Left hindlimb (tissue), 1 donor: Measurements from ENCODE around the gene TSPAN15.

Experiments
- DNase-seq: peaks from one replicate; pipeline ENCODE4 v3.0.0-alpha.2; 2018

TSPAN15 gene

DNA sequence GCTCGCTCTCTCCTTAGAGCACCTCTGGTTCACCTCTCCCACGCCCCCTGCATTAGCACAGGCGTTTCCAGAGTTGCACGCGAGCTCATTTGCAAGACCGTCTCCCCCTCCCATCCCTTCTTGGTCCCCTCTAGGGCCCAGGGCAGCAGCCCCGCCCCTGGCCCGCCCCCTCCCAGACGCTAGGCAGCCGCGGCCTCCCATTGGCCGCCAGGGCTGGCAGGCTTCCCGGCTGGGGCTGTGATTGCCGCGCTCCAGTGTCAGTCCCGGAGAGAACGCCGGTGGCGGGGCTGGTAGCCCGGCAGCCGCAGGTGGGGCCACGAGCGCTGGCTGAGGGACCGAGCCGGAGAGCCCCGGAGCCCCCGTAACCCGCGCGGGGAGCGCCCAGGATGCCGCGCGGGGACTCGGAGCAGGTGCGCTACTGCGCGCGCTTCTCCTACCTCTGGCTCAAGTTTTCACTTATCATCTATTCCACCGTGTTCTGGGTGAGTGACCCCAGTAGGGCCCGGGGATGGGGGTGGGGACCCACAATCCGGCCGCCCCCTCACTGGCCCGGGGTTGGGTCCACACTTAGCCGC is at the start of gene TSPAN15:
TSPAN15 (plus strand) TSS at position 257 of the 575 bp plus-strand sequence; CDS start at position 387, 130 bp downstream.
- DNase-seq: peak; percentile 91

DNA sequence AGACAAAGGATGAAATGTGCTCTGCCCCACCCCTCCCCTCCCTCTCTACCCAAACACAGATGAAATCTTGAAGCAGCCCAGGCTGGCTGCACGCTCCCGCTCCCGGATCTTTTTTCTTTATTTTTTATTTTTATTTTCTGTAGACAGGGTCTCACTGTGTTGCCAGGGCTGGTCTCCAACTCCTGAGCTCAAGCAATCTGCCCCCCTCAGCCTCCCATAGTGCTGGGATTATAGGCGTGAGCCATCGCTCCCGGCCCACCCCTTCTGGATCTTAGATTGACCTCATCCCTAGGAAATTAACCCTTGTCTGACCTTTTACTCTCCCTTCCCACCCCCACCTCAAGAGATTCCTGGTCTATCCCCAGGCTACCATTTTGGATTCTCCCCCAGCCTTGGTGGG is 48.9 kb upstream of the TSPAN15 start:
- DNase-seq: no peak

DNA sequence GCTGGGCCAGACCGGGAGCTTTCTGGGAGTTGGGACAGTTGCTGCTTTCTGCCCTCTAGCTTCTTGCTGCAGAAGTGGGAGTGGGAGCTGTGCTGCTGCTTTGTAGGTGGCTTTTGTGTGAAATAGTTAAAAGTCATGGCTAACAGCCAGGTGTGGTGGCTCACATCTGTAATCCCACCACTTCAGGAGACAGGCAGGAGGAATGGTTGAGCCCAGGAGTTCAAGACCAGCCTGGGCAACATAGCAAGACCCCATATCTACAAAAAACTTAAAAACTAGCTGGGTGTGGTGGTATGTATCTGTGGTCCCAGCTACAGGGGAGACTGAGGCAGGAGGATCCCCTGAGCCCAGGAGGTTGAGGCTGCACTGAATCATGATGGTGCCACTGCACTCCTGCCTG is 48.2 kb upstream of the TSPAN15 start:
- DNase-seq: no peak

DNA sequence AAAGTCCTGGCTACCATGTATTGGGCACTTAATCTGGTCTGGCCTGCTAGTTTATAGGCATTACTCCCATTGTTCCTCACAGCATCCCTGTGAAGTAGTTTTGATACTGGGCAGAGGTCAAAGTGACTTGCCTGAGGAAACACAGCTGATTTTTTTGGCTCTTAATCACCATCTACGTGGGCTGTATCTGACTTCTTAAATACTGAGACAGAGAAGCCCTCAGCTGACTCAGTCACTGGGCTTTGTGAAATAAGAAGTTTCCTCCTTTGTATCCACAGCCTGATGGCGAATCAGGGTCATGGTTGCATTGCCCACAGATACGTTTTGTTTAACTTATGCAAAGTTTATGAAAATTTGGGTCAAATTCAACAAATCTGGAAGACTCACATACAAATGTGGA is 47.7 kb upstream of the TSPAN15 start:
- no peak for DNase-seq

DNA sequence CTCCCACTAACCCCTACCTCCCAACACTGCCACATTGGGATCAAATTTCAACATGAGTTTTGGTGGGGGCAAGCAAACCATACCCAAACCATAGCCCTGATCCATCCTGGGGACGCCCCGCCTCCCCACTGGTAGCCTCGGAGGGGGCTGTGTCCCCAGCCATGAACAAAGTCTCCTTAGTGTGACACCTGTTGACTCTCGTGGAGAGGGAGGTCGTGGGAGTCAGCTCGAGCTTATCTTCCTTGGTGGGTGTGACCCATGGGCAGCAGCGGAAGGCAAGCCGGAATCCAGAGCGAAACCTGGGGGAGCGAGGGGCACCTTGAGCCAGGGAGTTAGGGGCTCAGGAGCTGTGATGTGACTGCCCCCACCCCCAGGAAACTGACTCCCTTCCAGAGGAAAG is 46.5 kb upstream of the TSPAN15 start:
- no peak for DNase-seq

DNA sequence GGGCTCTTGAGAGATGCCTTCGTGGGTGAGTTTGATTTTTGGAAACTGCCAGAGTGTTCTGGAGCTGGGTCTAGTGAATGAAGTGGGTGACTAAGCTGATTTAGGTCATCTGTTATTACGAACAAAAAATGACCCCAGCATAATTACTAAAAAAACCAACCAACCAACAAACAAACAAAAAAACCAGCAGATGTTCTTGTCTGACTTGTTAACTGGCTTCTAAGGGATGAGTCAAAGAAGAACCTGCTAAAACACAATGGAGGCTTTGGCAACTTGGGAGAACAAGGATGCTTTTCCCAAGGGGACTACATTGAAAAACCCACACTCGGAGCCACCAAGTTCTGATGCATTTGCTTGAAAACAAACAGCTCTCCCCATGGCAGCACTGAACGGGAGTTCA is 46.0 kb upstream of the TSPAN15 start:
- no peak for DNase-seq

DNA sequence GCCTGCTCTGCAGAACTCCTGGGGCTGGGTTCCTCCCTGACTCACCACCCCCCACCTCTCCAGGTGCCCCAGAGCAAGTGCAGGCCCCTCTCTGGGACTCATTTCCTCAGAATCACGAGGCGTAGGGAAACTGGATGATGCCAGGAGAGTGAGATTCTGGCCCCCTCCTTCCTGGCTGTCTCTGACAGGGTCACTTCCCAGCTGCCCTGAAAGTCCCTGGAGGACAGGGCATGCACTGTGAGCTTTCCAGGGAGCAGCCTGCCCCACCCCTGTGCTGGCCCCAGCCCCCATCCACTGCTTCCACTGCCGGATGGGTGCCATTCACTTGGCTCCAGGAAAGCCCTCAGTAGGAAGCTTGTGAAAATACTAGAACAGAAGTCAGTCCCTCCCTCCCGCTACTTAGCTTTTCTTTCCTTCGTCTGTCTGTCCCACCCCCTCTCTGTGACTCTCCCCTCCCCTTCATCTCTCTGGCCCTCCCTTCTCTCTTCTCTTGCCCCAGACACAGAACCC is 44.9 kb upstream of the TSPAN15 start:
- peak; percentile 51 for DNase-seq

DNA sequence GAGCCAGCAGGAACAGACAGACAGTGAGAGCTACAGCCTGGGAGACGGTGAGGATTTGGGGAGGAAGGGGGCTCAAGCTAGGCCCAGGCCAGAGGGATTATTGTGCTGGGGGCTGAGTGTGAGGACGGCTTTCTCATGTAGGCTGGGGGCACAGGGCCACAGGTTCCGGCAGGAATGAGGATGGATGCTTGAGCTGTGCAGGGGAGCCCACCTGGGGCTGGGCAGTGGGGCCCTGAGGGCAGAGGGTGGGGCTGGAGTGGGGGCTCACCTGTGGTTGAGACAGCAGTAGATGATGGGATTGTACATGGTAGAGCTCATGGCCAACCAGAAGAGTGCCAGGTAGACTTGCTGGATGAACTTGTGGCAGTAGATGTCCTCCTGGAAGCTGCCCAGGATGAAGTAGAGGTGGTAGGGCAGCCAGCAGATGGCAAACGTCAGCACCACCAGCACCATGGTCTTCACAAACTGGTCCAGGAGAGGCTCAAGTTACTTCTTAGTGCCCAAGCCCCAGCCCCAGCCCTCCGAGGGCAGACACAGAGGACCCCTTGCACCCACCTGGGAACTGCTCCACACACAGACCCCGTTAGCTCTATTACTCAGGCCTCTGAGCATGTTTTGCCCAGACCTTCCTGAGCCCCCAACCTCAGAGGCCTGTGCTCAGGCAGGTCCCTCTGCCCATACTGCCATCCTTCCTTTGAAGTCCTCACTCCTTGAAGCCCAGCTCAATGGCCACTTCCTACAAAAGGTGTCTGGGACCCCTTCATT is 44.3 kb upstream of the TSPAN15 start:
- no peak for DNase-seq

DNA sequence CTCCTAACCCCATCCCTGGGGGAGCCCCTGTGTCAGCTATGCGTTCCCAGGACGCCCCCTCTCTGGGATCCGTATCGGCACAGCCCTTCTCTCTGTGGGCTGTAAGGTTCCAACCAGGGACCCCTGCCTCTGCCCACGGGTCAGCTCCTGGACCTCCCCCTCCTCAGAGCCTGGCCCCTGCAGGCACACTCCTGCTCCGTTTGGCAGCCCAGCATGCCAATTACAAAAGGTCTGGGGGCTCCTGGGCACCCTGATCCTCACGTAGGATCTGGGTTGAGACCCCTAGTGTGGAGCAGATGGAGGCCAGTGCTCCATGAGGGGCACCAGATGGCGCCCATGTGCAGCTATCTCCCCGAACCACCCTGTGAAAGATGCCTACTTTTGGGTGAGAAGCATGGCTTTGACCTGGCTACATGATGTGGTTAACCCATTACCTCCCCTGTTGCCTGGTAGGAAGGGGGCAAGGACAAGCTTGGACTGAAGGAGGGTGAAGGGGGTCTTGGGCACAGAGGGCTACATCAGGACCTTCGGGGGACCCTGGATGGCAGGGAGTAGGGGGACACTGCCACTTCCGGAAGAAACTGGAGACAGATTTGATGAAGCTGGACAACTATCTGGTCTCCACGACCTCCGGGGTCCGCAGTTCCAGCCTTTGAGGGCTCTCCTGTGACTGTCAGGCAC is 43.5 kb upstream of the TSPAN15 start:
- no peak for DNase-seq

DNA sequence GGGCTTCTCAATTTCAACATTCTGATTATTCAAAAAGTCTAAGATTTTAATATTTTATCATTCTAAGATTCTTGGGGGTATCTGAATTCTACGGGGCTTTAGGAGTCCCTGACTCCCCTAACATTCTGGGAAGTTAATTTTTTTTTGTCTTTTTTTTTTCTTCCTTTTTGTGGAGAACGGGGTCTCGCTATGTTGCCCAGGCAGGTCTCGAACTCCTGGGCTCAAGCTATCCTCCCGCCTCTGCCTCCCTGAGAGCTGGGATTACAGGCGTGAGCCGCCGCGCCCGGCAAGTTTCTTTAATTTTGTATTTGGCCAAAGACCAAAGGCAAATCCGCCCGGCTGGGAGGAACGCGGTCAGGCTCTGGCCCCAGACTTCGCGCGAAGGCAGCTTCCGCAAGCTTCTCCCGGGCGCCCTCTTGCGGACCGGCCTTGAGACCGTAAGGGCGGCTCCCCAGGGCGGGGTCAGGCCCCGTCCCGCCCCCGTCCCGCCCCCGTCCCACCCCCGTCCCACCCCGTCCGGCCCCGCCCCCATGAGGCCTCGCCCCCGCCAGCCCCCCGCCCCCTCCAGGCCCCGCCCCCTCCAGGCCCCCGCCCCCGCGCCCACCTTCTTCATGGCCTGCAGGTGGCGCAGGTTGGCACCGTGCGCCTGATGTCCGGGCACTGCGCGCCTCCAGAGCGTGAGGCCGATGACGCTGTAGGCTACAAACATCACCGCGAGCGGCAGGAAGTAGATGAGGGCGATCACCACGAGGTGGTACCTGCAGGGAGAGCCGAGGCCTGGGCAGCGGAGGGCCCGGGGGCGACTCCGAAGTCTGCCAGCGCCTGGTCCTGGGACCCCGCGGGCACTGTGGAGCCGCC is 42.7 kb upstream of the TSPAN15 start:
- DNase-seq: peak; percentile 93

DNA sequence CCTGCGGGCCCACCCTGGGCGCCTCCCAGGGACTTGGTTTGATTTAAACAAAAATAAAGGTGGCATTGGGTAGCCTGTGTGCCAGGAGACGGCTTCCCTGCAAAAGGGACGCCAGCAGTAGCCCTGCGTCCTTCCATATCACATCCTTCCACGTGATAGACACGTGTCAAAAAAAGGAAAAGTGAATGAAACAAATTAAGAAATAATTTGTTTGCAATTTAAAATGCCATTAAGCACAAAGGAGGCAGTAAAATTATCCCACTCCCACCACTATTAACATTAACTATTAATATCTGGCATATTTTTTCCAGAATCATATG is 42.1 kb upstream of the TSPAN15 start:
- DNase-seq: no peak

DNA sequence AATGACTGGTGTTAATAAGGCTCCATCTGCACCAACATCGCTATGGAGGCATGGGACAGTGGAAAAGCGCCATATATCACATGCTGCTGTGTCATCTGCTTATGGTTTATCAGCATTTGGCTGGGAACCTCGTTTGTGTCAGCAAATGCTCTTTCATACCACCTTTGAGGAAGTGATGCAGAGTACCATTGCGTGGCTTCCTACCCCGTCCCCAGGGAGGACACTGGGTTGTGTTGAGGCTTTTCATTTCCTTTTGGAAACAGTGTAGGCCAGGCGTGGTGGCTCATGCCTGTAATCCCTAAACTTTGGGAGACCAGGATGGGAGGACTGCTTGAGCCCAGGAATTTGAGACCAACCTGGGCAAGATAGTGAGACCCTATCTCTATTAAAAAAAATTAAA is 41.3 kb upstream of the TSPAN15 start:
- DNase-seq: no peak

DNA sequence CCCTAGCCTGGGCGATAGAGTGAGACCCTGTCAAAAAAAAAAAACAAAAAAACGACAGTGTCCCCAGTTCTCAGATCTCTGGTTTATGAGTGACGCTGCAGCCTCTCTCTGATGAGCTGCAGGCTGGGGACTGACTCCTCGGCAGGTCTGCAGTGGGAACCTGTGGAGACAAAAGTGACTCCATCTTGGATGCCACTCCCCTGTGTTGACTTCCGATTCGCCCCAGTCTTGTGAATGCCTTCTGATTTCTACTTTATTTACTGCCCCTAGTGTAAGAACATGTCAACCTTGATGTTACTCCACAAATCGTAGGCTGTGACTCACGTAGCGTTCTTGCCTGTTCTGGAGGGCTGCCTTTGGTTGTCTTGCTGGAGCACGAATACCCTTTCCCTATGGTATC is 40.8 kb upstream of the TSPAN15 start:
- DNase-seq: no peak

DNA sequence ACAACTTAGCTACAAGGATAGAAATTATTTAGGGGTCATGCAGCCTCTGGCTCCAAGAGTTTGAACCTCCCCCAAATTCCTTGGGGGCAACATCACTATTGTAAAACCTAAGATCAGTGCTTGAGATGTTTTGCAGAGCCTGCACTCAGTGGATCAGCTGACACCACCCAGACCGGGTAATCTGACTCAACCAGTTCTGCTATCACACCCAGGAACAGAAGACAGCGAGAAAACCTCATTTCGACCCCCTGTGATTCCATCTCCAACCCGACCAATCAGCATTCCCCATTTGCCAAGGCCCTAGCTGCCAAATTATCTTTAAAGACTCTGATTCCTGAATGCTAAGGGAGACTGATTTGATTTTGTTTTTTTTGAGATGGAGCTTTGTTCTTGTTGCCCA is 39.8 kb upstream of the TSPAN15 start:
- no peak for DNase-seq

DNA sequence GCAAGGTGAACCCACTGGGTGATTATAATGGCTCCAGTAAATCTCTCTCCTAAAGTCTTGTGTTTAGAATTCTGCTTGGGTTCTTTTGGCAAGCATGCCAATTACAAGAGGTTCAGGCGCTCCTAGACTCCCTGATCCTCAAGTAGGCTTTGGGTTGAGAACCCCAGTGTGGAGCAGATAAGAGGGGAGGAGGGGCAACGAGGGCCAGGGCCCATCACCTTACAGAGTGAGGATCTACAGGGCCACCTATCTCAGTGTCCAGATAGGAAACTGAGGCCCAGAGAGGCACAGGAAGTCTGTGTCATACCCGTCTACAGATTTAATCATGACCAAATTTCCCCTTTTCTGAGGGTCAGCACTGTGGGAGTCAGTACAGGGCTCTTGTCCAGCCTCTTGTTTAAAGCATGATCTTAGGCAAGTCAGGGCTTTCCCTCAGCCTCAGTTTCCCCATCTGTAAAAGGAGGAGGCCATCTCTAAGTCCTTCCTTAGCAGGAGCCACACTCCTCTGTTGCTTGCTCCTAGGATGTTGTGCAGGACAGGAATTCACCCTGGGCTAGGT is 39.0 kb upstream of the TSPAN15 start:
- no peak for DNase-seq

DNA sequence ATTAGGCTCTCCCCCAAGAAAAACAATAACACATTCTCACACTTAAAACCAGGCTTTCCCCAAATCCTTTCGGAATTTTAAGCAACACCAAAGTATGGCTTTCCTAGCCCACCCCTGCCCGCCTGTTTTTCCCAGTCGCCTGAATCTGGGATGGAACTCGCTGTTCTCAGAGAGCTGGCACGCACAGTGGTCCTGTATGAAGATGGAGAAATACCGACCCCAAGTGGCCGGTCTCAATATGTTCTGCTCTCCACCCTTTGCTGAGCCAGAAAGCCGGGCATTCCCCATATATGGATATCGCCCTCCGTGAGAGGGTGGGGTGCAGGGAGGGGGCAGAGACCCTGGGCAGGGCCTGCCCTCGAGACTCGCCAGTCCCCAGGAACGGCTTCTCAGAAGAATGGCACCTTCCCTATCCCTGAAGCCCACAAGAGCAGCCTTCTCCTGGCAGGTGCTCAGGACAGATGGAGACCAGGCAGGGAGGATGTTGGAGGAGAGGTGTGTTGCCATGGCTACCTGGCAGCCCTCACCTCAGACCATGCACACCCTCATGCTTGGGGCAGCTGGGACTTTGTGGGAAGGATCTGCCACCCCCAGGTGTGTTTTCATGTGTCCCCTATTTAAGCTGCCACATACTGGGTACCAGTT is 37.9 kb upstream of the TSPAN15 start:
- no peak for DNase-seq

DNA sequence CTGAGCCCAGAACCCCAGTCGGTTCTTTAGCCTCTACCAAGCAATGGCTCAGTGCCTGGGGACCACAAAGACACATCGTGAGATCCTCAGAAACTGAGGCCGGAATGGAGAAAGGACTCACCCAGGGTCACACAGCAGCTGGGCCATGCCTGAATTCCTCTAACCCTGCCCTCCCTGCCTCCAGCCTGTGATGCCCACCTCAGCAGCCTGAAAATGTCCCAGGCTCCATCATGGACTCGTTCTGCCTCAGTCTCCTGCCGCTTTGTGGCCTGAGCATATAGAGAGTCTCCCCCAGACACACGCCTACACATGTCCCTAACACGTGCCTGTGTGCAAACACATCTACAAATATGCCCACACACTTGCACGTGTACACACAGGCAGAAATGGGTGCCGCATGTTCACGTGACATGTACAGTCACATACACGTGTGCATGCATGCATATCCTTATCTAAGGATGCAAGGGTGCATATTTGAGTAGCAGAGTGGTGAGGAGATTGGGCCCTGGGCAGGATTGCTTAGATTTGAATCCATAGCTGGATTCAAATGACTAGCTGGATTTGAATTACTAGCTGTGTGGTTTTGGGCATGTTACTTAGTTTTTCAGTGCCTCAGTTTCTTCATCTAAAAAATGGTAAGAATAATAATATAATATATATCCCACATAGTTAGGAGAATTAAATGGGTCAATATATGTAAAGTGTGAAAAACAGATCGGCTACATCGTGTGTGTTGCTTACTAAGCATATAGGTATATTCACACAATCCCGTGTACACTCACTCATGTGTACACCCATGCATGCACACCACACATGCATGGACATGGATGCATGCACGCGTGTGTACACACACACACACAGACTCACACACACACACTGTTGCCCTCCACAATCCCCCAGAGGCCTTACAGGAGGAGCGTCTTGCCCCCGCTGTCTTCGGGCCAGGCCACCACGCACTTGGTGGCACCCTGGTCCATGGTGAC is 36.9 kb upstream of the TSPAN15 start:
- DNase-seq: no peak

DNA sequence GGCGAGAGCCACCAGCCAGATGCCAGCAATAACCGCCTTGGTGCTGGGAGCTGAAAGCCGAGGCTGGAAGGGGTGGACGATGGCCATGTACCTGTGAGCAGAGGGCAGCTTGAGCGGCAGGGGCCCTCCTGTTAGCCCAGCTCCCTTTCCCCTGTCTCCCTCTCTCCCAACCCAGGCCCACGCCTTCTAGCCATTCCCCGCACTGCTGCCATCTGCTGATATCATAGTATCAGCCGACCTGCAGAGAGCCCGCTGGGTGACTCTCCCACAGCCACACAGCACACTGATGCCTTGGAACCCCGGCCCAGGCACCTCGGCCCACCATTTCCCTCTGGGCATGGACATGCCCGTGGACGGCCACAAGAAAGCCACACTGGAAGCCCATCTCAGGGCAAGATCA is 36.2 kb upstream of the TSPAN15 start:
- DNase-seq: no peak

DNA sequence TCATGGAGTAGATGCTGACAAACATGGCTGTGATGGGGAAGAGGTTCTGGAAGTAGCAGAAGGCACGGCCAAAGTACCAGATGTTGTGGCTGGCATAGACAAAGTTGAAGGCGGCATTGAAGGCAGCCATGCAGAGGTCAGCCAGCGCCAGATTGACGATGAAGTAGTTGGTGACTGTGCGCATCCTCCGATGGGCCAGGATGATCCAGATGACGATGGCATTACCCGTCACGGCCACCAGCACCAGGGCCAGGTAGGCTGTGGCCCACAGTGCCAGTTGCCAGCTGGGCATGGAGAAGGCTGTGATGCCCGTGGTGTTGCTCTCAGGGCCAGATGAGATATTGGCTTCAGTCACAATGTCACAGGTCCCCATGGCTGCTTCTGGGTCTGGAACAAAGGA is 35.3 kb upstream of the TSPAN15 start:
- no peak for DNase-seq

DNA sequence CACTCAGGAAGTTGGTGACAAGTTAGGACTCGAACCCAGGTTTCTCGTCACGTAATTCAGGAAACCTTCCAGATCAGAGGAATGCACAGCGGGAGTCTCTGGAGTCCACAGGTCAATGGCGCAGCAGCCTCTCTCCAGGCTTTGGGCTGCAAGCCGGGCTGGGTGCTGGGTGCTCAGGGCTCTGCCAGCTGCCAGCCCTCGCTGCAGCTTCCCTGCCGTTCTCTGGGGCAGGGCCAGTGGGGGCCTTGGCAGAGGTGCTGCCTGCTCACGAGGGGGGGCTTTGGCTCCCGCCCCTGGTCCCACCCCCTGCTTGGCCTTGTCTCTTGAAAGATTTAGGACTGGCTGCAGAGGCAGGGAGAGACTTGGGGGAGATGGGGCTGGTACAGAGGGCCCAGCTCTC is 34.6 kb upstream of the TSPAN15 start, which contains the start of gene TACR2:
TACR2 (minus strand) TSS at position 224 of the 400 bp plus-strand sequence. CDS start 595 bp downstream, outside the sequence.
- no peak for DNase-seq

DNA sequence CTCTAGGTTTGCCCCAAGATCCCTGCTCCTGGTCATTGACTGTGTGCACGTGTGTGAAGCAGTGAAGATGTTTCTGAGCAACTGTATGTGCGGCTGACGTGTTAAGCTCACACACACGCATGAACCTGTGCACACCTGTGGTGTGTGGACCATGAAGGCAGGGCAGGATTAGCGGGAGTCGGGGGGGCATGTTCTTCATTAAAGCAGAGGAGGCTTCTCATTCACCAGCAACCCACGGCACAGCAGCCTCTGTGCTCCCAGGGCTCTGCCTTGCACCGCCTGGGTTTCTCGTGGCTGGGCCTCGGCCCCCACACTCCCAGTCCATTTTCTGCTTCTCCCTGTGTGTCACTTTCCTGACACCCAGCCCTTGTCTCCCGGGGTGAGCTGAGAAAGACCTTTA is 33.7 kb upstream of the TSPAN15 start:
- no peak for DNase-seq
